PC-3 (cell line): ENCODE data around the gene ACP1.

Experiments
- CTCF ChIP-seq: fragments of 300-600 bp; sonication (generic); conservative IDR thresholded peaks from 2 replicates; pipeline ENCODE4 v1.5.1; 2017; ENCODE audit warnings: antibody characterized with exemption, low read depth, mild to moderate bottlenecking, low read length
- EZH2 ChIP-seq: fragments of 300-600 bp; sonication (generic); IDR thresholded peaks from one replicate; pipeline ENCODE4 v1.6.1; 2017; ENCODE audit warnings: antibody characterized with exemption, mild to moderate bottlenecking, low read length; ENCODE audit not compliant: unreplicated experiment

- TF ChIP-seq CTCF (no peak), EZH2 (no peak)
Observed at GRCh38 chr2:278312-278926, 13.7 kb downstream of the ACP1 start.
